Left ventricle myocardium inferior (tissue), 1 donor: Measurements from ENCODE around the gene TENT5D. TPM values are rescaled to one million over a fixed set of nuclear protein-coding genes. Genes with fewer than 3 reads are reported as not detected.

Experiments
- DNase-seq: peaks from one replicate; pipeline ENCODE4 v3.0.0-alpha.2; 2020
- H3K27ac ChIP-seq: fragments of 200-600 bp; replicated peaks from 2 replicates; pipeline ENCODE4 v1.8.0; 2021
- H3K27me3 ChIP-seq: fragments of 200-600 bp; 2 replicates; pipeline ENCODE4 v1.8.0; 2021; ENCODE audit warnings: low read depth
- H3K36me3 ChIP-seq: fragments of 200-600 bp; 2 replicates; pipeline ENCODE4 v1.8.0; 2021
- H3K4me1 ChIP-seq: fragments of 200-600 bp; 2 replicates; pipeline ENCODE4 v1.8.0; 2021
- H3K4me3 ChIP-seq: fragments of 200-600 bp; 2 replicates; pipeline ENCODE4 v1.8.0; 2021; ENCODE audit warnings: mild to moderate bottlenecking, moderate library complexity
- H3K9me3 ChIP-seq: fragments of 200-600 bp; replicated peaks from 2 replicates; pipeline ENCODE4 v1.8.0; 2021
- CTCF ChIP-seq: fragments of 200-600 bp; IDR thresholded peaks from 2 replicates; pipeline ENCODE4 v1.8.0; 2021; ENCODE audit warnings: antibody characterized with exemption, mild to moderate bottlenecking, borderline replicate concordance
- intact Hi-C: fragments of 100-400 bp; cut with micrococcal nuclease; formaldehyde crosslinking; loops from one replicate; pipeline ENCODE4 v1.11.0; 2022
- total RNA-seq: library from RNA; stranded (reverse); fragmentation: NEBNext Ultra II Directional; extraction: Animal tissue kit (Norgen Biotek cat#: 25700); gene quantifications from one replicate; pipeline ENCODE4 v1.2.1, GENCODE V29; 2021
- donor health status: DM: no; HTN: yes; CAD: no; lungs with severe emphysema.

TENT5D gene
- total RNA-seq, 1 donor from 2014 or later: not detected

GRCh38 chrX:80485543-80485942, 65.3 kb downstream of the TENT5D start:
- no peak overlapping the region for H3K4me3 ChIP-seq
- no peak for TF ChIP-seq CTCF
- DNase-seq: no peak
- H3K9me3 ChIP-seq: no peaks in the 10 kb centered on the region
- intact Hi-C loops: no loop called here
- no peaks in the 10 kb centered on the region for H3K36me3 ChIP-seq
- no peaks in the 10 kb centered on the region for H3K27me3 ChIP-seq
- H3K27ac ChIP-seq: no peak overlapping the region
- H3K4me1 ChIP-seq: no peaks in the 10 kb centered on the region

GRCh38 chrX:80486299-80486698, 66.1 kb downstream of the TENT5D start:
- Histone ChIP-seq H3K4me1 (no peaks in the 10 kb centered on the region), H3K27ac (no peak overlapping the region), H3K36me3 (no peaks in the 10 kb centered on the region), H3K9me3 (no peaks in the 10 kb centered on the region), H3K27me3 (no peaks in the 10 kb centered on the region), H3K4me3 (no peak overlapping the region)
- no peak for TF ChIP-seq CTCF
- intact Hi-C loops: no loop called here
- no peak for DNase-seq

- intact Hi-C loops: no loop called here
- Histone ChIP-seq H3K27ac (no peak overlapping the region), H3K4me1 (no peaks in the 10 kb centered on the region), H3K27me3 (no peaks in the 10 kb centered on the region), H3K36me3 (no peaks in the 10 kb centered on the region), H3K9me3 (no peaks in the 10 kb centered on the region), H3K4me3 (no peak overlapping the region)
- TF ChIP-seq CTCF: no peak
- DNase-seq: no peak
These were observed 68.9 kb downstream of the TENT5D start for GRCh38 chrX:80489166-80489565.
